GM18868 (cell line): ENCODE results near the gene SKI.

Experiments
- ATAC-seq: cut with Tn5 transposase; IDR thresholded peaks from one replicate; pipeline ENCODE4 v1.9.1; 2021; ENCODE audit warnings: mild to moderate bottlenecking, moderate library complexity; ENCODE audit not compliant: unreplicated experiment

SKI gene

GRCh38 chr1:2304282-2304681 lies 76.2 kb downstream of the SKI start:
- ATAC-seq: no peak

GRCh38 chr1:2304921-2305681 lies 77.0 kb downstream of the SKI start:
- no peak for ATAC-seq

DNA sequence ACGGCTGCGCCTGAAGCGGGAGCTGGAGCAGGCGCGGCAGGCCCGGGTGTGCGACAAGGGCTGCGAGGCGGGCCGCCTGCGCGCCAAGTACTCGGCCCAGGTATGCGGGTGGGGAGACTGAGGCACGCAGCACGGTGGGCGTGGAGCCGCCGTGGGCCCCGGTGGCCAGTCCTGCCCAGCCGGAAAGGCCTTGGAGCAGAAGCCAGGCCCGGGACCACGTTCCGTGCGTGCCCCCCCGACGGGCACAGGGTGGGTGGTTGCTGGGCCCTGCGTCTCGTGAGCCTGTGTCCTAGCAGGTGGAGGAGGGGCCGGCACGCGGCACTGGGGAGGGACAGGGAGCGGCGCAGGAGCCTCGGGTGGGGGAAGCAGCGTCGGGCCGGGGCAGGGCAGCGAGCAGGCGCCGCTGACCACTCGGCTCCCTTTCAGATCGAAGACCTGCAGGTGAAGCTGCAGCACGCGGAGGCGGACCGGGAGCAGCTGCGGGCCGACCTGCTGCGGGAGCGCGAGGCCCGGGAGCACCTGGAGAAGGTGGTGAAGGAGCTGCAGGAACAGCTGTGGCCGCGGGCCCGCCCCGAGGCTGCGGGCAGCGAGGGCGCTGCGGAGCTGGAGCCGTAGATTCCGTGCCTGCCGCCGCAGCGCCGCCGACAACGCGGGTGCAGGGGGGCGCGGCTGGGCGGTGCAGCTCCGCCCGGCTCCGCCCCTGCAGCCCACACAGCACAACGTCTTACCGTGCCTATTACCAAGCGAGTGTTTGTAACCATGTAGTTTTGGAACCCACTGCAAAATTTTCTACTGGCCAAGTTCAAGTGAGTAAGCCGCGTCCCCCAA lies 78.2 kb downstream of the SKI start:
- no peak for ATAC-seq

DNA sequence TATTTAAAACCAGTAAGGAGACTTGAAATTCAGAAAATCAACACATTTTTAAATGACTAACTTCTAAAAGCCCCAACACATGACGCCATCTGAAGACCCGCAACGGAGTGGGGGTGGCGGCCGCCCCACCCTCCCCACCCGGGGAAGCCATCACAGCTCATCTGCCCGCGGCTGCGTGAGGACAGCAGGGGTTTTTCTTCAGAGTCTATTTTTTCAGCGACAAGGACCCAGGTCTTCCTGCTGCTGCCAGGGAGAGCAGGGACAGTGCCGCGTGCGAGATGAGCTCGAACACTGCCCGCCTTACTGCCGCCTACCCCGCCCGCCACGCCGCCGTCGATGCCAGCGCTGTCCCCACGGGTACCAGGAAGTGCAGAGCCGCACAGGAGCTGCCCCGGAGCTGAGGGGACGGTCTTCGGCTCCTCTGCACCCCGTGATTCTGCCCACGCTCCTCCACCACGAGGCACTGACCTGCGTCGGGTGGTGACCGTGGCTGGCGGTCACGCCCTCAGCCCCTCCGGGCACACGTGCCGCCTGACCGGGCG lies 79.0 kb downstream of the SKI start:
- no peak for ATAC-seq

DNA sequence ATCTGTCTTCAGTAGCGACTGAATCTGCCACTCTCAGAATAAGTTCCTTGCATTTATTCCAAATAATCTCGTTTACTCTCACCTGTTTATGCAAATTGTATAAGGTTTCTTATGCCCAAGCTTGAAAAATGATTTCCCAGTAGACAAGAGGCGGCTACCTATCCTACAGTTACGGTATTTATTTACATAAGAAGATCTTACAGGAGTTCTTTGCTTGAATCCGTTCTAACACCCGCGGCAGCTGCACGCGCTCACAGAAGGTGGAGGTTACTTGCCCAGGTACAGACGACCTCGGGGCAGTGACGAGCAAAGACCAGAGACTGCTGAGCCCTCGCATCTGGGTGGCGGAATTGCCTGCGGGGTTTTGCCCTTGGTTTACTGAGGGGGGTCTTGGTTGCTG lies 79.9 kb downstream of the SKI start:
- ATAC-seq: no peak

- ATAC-seq: no peak
Observed at GRCh38 chr1:2308844-2309243, 80.7 kb downstream of the SKI start.

GRCh38 chr1:2310332-2311183 lies 82.4 kb downstream of the SKI start:
- ATAC-seq: no peak

GRCh38 chr1:2311184-2312032 lies 83.3 kb downstream of the SKI start:
- ATAC-seq: no peak

GRCh38 chr1:2312160-2312514 lies 84.0 kb downstream of the SKI start:
- no peak for ATAC-seq

GRCh38 chr1:2312515-2313301 lies 84.6 kb downstream of the SKI start:
- ATAC-seq: no peak

DNA sequence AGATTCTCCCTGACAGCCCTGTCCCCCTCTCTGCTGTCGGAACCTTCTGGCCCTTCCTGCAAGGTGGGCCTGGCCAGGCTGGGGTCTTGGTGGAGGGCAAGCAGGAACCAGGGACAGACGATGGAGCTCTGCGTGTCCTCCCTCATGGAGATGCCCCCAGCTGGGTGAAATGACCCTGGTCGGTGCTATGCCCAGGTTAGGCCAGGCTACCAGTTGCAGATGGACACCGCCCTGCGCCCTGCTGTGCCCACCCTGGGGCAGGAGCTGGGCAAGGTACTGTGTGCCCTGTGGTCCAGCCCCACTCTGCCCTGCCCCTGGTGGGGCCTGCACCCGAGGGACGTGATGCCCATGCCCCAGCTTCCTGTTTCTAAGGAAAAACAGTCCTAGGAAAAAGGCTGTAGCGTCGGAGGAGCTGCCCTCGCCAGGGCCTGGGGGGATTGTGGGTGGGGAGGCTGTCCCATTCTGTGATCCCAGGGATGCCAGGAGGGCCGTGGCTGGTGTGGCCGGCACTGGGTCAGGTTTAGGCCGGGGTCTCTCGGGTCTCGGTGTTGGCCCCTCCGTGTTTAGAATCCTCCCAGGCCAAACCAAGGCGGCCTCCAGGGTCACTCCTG lies 85.6 kb downstream of the SKI start:
- ATAC-seq: no peak

DNA sequence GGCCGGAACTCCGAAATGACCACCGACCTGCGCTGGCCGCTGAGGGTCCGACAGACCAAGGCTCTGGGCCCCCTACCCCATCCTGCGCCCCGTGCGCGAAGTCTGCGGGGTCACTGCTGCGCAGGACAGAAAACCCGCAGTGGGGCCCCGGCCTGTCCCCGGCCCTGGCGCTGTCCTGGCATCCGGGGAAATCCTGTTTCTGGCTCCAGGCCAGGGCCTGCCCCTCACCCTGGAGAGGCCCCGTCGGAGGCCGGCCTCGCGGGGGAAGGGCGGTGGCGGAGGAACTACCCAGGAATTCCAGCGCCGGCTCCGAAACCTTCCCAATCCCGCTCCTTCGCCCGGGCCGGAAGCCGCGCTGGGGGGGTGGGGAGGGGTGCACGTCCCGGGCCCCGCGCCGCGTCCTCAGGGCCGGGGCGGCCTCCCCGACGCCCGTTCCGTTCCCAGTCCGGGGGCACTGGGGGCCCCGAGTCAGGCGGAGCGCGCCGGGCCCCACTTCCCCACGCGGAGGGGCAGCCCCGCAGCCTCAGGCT lies 86.2 kb downstream of the SKI start:
- no peak for ATAC-seq

GRCh38 chr1:2314803-2315673 lies 86.9 kb downstream of the SKI start:
- ATAC-seq: no peak

DNA sequence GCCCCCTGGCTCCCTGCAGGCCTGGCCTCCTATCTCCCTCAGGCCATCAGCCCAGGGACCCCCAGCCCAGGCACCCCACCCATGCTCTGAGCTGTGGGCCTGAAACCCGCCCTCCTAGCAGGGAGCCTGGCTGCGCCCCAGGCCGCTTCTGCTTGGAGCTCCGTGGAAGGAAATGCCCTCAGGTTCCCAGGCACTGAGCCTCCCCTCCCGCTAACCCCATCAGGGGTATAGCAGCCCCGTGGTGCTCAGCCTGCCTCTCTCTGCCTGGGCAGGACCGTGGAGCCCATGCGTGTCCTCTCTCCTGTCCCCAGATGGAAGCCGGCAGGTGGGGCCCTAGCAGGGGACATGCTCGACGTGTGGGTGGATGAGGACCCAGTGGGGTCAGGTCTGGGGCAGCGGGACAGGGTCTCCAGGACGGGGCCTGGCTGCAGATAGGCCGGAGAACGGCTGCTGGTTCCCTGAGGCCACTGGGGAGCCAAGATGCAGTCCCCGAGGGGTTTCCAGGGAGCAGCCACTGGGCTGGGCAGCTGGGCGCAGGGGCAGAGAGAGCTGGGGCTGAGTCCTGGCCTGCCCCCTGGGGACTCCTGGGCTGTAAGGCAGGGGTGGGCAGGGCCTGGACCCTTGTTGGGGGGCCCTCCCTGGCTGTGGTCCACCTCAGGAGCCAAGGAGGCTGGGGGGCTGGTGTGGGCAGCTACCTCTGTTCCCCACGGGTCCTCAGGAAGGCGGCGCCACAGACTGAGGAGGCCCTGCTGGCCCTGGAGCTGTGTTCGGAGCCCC lies 87.7 kb downstream of the SKI start:
- ATAC-seq: no peak

GRCh38 chr1:2316451-2316961 lies 88.4 kb downstream of the SKI start:
- no peak for ATAC-seq

GRCh38 chr1:2317230-2318065 lies 89.3 kb downstream of the SKI start:
- ATAC-seq: no peak
